GM19452 (cell line): ENCODE results near the gene TIMP4.

Experiments used
- ATAC-seq: cut with Tn5 transposase; IDR thresholded peaks from one replicate; pipeline ENCODE4 v1.9.1; 2021; ENCODE audit not compliant: unreplicated experiment

Gene TIMP4

GRCh38 chr3:12186046-12186445, 27.3 kb upstream of the TIMP4 start:
- ATAC-seq = no peak

DNA sequence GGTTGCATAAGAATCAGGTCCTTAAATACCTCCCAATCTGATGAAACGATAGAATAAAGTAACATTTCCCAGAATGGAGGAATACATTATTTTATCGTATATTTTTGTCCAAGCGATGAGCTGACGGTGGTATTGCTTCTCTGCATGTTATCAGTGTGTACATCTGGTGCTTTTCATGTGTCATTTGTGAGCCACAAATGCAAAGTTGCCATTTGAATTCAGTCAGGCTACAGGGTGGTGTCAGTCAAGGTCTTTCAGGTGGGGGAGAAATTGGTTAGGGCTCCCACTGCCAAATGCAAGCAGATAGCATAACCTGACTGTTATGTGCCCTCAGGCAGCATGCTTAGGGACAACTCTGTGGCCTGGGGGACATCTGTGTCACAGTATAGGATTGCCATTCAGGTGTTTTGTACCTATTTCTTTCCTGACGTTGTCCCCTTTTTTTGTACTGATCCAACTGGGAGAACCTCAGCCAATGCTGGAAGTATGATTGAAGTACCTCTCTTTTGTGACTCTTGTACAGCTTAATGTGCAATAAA, 26.5 kb upstream of the TIMP4 start:
- ATAC-seq = no peak

DNA sequence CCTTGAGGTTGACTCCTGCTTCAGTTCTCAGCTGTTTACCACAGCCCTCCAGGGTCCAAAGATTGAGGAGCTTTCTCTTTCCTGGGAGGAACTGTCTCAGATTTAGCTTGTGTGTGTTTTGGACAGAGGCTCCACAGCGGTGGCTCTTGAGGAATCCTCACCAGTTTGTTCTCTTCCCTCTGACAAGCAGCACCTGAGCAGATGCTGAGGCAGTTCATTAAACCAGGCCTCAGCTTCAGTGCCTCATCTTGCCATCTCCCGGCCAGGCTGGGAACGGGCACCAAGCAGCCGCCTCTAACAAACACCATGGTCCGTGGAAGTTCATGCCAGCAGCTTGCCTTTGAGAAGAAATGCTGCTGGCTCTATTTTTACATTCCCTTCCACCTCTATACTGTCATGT, 25.8 kb upstream of the TIMP4 start:
- no peak for ATAC-seq

- ATAC-seq = no peak
Measured at GRCh38 chr3:12182687-12183441, 24.2 kb upstream of the TIMP4 start.

DNA sequence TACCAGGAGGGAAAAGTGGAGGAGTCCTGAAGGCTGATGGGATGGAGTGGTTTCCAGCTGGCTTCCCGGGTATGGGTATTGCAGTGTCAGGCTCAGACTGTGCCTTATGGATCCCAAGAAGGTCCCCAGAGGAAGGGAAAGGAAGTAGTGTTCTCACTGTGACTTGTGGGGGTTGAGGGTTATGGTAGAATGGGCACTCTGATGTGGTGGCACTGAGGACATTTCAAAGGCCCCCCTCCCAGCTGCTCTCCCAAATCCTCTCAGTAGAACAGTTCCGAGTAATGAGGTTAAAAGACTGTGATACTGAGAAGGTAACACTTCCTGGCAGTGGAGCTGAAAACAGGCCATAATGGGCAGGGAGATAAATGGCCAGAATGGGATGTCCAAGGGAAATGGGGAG, 23.1 kb upstream of the TIMP4 start:
- no peak for ATAC-seq

DNA sequence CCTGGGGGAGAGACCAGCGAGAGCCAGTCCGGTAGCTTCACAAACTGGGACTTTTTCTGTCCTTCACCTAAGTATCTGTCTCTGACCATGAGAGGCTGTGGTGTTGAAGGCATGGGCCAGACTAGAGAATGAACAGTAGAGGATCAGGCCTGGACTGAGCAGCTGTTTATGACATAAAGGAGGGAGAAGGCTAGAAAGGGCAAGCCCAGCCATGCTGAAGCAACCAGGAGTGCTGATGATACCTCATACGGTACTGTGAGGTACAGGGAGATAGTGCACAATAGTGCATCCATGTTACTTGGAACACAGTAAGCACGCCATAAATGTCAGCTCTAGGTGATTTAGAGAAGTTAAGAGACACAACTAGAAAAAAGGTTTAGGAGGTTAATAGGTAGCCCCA, 22.6 kb upstream of the TIMP4 start:
- no peak for ATAC-seq

DNA sequence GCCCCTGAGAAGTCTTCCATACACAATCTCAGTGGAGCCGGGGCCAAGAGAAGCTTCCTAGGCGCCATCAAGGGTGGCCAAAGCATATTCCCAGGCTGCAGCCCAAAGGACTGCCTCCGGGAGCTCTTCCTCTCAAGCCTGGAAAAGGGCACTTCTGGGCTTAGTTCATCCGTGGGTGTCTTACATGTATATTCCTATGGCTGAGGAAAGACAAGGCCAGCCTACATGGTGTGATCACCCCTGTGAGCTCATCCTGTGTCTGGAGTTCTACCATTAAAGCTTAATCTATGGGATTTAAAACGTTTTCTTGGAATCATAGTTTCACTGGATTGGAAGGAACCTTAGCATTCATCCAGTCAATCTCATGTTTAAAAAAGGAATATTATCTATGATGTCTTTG, 21.9 kb upstream of the TIMP4 start:
- no peak for ATAC-seq

- no peak for ATAC-seq
Measured at GRCh38 chr3:12180218-12180617, 21.5 kb upstream of the TIMP4 start.

- no peak for ATAC-seq
Measured at GRCh38 chr3:12179441-12179840, 20.7 kb upstream of the TIMP4 start.

DNA sequence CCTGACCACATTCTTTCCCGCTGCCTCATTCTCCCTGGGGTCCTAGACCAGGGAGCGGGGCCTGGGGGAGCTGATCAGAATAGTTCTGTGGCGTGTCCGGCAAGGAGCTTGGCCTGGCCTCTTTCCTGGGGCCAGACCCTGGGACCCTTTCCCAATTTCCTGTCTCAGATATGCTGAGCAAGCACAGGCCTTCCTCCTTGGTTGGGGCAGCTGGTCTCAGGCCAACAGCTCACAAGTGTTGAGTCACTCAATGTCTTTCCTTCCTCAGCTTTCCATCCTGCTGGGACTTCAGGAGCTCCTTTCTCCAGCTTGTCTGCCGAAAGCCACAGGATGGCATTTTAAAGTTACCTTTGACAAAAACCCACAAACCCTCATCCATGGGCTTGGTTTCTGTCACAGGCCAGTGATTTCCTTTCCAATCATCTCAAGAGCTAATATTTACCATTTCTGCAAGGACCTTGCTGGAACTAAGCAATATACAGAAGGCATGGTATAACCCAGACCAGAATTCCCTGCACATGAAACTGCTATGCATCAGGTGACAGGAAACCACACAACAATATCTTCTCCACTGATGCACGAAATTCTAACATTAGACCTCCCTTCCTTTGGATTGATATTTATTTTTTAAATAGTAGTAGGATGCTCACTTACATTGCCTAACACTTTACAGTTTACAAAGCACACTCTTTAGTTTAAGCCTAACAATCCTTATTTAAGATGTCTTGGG, 19.5 kb upstream of the TIMP4 start:
- ATAC-seq = no peak

DNA sequence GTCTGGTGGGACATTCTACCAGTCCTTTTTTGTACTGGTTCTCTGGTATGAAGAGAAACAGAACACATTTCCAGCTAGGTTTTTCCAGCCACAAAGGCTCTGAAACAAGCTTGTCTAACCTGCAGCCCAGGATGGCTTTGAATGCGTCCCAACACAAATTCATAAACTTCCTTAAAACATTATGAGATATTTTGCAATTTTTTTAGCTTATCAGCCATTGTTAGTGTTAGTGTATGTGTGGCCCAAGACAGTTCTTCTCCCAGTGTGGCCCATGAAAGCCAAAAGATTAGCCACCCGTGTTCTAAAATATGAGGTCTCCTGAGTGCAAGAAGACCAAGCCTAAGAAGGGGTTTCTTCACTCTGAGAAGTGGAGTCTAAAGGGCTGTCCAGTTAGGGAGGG, 18.4 kb upstream of the TIMP4 start:
- no peak for ATAC-seq

- no peak for ATAC-seq
Measured at GRCh38 chr3:12175844-12176453, 17.2 kb upstream of the TIMP4 start.

DNA sequence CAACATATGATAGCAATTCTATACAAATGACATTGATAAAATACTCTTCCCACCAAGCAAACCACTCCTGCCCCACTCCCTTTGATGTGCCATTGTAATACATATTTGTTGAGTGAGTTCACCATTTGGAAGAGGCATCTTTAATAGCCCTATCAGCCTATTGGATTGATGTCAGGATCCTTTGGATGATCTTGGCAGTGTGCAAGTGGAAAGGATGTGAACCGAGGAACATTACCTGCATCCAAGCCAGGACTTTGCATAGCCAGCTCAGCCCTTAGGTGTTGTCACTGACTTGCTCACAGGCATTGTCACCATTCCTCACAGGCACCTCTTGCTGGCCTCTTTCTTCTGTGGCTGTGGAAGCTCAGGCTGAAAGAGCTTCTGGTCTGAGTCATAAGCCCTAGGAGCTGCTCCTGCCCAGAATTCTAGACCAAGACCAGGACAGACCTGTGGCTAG, 16.5 kb upstream of the TIMP4 start:
- no peak for ATAC-seq

- ATAC-seq = no peak
Measured at GRCh38 chr3:12170207-12170606, 11.5 kb upstream of the TIMP4 start.

DNA sequence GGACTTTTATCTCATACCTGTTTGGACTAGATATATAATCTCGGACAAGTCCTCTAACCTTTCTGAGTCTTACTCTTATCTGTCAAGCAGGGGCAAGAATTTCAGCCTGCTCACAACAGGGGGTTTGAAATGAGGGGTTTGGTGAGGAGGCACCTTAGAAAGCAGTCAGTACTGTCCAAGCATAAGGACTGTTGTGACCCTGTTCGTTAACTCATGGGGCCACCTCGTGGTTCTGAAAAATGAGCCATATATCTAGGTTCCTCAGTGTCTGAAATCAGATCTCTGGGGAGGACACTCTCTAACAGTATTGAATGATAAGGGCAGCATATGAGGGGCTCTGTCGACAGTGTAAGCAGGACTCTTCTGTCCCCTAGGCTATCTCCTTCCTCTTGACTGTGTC, 7.2 kb upstream of the TIMP4 start:
- ATAC-seq = no peak

- ATAC-seq = no peak
Measured at GRCh38 chr3:12159227-12159601, 502 bp upstream of the TIMP4 start.

DNA sequence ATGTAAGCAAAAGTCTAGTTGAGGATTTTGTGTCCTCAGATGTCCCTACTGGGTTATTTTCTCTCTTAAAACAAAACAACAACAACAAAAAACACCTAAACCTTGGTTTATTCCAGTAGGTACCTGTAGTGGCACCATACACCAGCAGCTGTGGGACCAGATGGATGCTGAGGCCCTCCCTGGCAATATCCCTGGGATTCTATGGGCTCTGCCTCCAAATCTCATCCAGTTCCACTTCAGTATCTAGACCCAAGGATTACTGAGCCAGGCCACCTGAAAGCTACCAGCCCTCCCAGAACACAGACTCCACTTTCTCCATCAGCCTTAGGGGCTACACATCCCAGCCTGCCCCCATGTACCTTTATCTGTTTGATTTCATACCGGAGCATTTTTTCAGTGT, 1.7 kb downstream of the TIMP4 start:
- ATAC-seq = no peak

GRCh38 chr3:12155828-12156227, 2.9 kb downstream of the TIMP4 start:
- no peak for ATAC-seq

DNA sequence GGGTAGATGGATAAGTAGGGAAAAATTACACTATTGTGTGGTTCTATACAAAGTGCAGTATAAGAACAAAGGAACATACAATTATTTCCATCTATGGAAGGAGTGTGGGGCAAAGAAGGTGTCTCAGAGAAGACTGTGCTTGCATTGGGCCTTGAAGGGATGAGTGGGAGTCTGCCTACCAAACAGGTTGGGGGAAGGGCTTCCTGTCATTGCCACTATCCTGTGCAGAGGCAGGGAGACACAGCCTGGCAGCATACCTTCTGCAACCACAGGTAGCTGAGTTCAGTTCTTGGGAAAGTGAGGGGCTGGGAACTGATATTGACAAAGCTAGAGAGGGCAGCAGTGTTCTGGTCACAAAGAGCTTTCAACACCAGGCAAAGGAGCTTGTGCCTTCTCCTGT, 3.4 kb downstream of the TIMP4 start:
- ATAC-seq = no peak

DNA sequence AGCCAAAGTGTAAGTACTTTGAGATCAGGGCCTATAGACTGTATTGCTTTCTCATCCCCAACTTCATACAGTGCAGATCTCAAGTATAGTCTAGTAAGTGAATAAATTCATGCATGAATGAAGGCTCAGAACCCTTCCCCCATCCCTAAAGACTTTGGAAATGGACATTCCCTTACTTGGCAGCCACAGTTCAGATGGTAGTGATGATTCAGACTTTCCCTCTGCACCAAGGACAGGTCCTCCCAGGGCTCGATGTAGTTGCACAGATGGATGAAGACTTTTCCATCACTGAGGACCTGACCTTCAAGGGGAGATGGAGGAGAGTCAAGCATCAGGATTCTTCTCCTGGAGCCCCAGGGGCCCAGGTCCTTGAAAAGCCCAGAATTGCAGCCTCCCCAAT, 4.6 kb downstream of the TIMP4 start:
- no peak for ATAC-seq

DNA sequence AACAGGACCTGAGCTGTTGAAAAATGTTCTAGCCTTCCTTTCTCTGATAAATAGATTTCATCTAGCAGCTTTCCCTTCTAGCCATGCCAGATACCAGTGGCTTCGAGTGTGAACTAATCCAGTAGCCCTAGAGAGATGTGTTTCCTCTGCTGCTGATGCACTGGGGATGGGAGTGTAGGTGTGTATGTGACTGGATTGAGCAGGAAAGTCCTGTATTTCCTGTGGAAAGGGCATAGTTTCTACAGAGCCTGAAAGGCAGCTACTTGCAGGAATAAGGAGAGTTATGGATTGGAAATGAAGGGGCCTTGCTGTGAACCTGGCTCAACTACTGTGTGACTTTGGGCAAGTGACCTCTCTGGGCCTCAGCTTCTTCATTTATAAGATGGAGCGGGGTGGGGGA, 8.6 kb downstream of the TIMP4 start:
- no peak for ATAC-seq

DNA sequence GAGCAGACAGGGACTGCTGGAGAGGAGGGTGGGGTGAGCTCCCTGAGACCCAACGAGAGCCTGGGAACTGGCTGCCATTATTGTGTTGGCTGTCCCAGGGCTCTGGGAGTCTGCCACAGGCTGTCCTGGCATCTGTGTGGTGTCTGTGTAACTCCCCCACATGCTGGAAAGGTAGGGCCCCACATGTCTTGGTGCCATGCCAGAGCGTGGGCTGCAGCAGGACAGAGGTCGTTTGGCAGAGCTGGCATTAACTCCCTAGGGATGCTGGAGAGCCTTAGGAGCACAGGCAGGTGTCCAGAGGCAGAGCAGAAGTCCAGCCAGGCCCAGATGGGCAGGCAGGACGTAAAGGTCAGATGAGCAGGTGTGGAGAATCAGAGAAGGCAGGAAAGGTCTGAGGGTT, 9.7 kb downstream of the TIMP4 start:
- no peak for ATAC-seq
